H1 (cell line): Measurements from ENCODE around the gene ZFP1. TPM values are rescaled to one million over a fixed set of nuclear protein-coding genes. Genes with fewer than 3 reads are reported as not detected.
"Not testable (repeated sequence)": the region's sequence is repeated elsewhere in the genome, so short reads cannot be mapped to it uniquely, and the experiment has no call there.

ENCODE experiments used
- CTCF ChIA-PET: fragments of 300-600 bp; sonication (Branson Sonifier 250); formaldehyde crosslinking; loops from one replicate; lab custom pipeline; 2021; ENCODE audit not compliant: partially characterized antibody; lab: Charles Lee
- POLR2A ChIA-PET: fragments of 300-600 bp; sonication (Branson Sonifier 250); formaldehyde crosslinking; loops from one replicate; lab custom pipeline; 2021; ENCODE audit warnings: inconsistent platforms; ENCODE audit not compliant: partially characterized antibody; lab: Charles Lee
- DNase-seq, 2 experiments: peaks; one replicate each; pipeline versions ENCODE4 v3.0.0 to v3.0.0-alpha.2; 2010 to 2022; ENCODE audit warnings: low spot score in 2 of 2, low read depth in 1 of 2, mixed read lengths in 1 of 2
- FAIRE-seq: peaks from 2 replicates; lab custom pipeline; 2011; peaks lifted over from hg19 to GRCh38; lab: Jason Lieb, UNC
- H2AFZ ChIP-seq: 2 replicates; pipeline ENCODE4 v1.8.1; 2012; ENCODE audit warnings: low read length, inconsistent platforms
- H2AK5ac ChIP-seq: 2 replicates; pipeline ENCODE4 v1.6.1; 2013; ENCODE audit warnings: low read depth, low read length
- H2BK120ac ChIP-seq: replicated peaks from 2 replicates; pipeline ENCODE3; 2013; ENCODE audit warnings: low read depth, low read length, inconsistent platforms
- H2BK12ac ChIP-seq: 2 replicates; pipeline ENCODE4 v1.6.1; 2013; ENCODE audit warnings: low read depth, low read length
- H2BK15ac ChIP-seq: 2 replicates; pipeline ENCODE4 v1.6.1; 2013; ENCODE audit warnings: low read length
- H2BK20ac ChIP-seq: 2 replicates; pipeline ENCODE4 v1.6.1; 2013; ENCODE audit warnings: low read length
- H2BK5ac ChIP-seq: 2 replicates; pipeline ENCODE4 v1.6.1; 2013; ENCODE audit warnings: low read depth, low read length
- H3K14ac ChIP-seq: 2 replicates; pipeline ENCODE4 v1.6.1; 2013; ENCODE audit warnings: inconsistent platforms; ENCODE audit not compliant: insufficient read length
- H3K18ac ChIP-seq: 2 replicates; pipeline ENCODE4 v1.6.1; 2013; ENCODE audit warnings: low read length; ENCODE audit errors: extremely low read depth
- H3K23ac ChIP-seq: 2 replicates; pipeline ENCODE4 v1.6.1; 2013; ENCODE audit warnings: inconsistent platforms; ENCODE audit not compliant: insufficient read length
- H3K23me2 ChIP-seq: 2 replicates; pipeline ENCODE4 v1.6.1; 2013; ENCODE audit warnings: low read depth, low read length
- H3K27ac ChIP-seq: 2 replicates; pipeline ENCODE4 v1.6.1; 2011; ENCODE audit warnings: low read depth, low read length, inconsistent platforms
- H3K27me3 ChIP-seq, 4 experiments: replicated peaks in 1 of 4; 1 replicate in 1 of 4; 2 replicates in 3 of 4; pipeline versions ENCODE4 v1.6.1 to v1.8.1; 2011 to 2013; ENCODE audit warnings: low read length in 3 of 4, mild to moderate bottlenecking in 3 of 4, inconsistent platforms in 2 of 4, mixed read lengths in 2 of 4, moderate library complexity in 1 of 4; ENCODE audit not compliant: control insufficient read depth in 3 of 4, insufficient read depth in 3 of 4; ENCODE audit errors: extremely low read depth in 1 of 4
- H3K36me3 ChIP-seq, 4 experiments: 2 replicates each; pipeline versions ENCODE4 v1.6.1 to v1.8.1; 2011 to 2013; ENCODE audit warnings: mild to moderate bottlenecking in 4 of 4, low read length in 3 of 4, moderate library complexity in 2 of 4, control low read depth in 1 of 4, inconsistent platforms in 1 of 4; ENCODE audit not compliant: insufficient read depth in 4 of 4, control insufficient read depth in 2 of 4
- H3K4ac ChIP-seq: replicated peaks from 2 replicates; pipeline ENCODE3; 2013; ENCODE audit warnings: low read length, low read depth, mixed read lengths, inconsistent platforms; ENCODE audit not compliant: insufficient read length
- H3K4me1 ChIP-seq, 4 experiments: replicated peaks in 1 of 4; 1 replicate in 1 of 4; 2 replicates in 3 of 4; pipeline versions ENCODE4 v1.6.1 to v1.8.1; 2011 to 2013; ENCODE audit warnings: low read length in 3 of 4, inconsistent platforms in 2 of 4, mixed read lengths in 1 of 4; ENCODE audit not compliant: insufficient read depth in 4 of 4, control insufficient read depth in 3 of 4
- H3K4me2 ChIP-seq, 2 experiments: 2 replicates each; pipeline versions ENCODE4 v1.6.1 to v1.8.1; 2011 to 2013; ENCODE audit warnings: low read depth in 2 of 2, low read length in 2 of 2, control low read depth in 1 of 2, inconsistent platforms in 1 of 2, mild to moderate bottlenecking in 1 of 2; ENCODE audit not compliant: insufficient read depth in 1 of 2
- H3K4me3 ChIP-seq, 4 experiments: fragments of 200-600, 300-600 bp in 1 of 4; sonication (generic), shearing (Covaris generic), sonication (Bioruptor Twin) in 1 of 4; 2 replicates each; pipeline versions ENCODE4 v1.5.1 to v1.8.1; 2011 to 2016; ENCODE audit warnings: low read length in 4 of 4, low read depth in 3 of 4, control low read depth in 2 of 4, inconsistent platforms in 2 of 4, mild to moderate bottlenecking in 2 of 4, mixed read lengths in 1 of 4, moderate library complexity in 1 of 4; ENCODE audit not compliant: insufficient read depth in 2 of 4; ENCODE audit errors: extremely low read depth in 1 of 4
- H3K56ac ChIP-seq: replicated peaks from 2 replicates; pipeline ENCODE3; 2013; ENCODE audit warnings: low read depth, mild to moderate bottlenecking, mixed read lengths, low read length, inconsistent platforms; ENCODE audit not compliant: insufficient read length
- H3K79me1 ChIP-seq: 2 replicates; pipeline ENCODE4 v1.6.1; 2013; ENCODE audit warnings: low read depth, low read length, control low read depth
- H3K79me2 ChIP-seq, 2 experiments: 2 replicates each; pipeline versions ENCODE4 v1.6.1 to v1.8.1; 2012 to 2013; ENCODE audit warnings: low read length in 2 of 2, mild to moderate bottlenecking in 2 of 2, inconsistent platforms in 1 of 2; ENCODE audit not compliant: insufficient read depth in 2 of 2, control insufficient read depth in 1 of 2
- H3K9ac ChIP-seq, 4 experiments: replicated peaks in 1 of 4; 1 replicate in 1 of 4; 2 replicates in 3 of 4; pipeline versions ENCODE4 v1.6.1 to v1.8.1; 2011 to 2013; ENCODE audit warnings: low read depth in 3 of 4, low read length in 3 of 4, control low read depth in 2 of 4, mild to moderate bottlenecking in 2 of 4, moderate library complexity in 2 of 4, inconsistent platforms in 1 of 4; ENCODE audit errors: extremely low read depth in 1 of 4
- H3K9me3 ChIP-seq, 2 experiments: 2 replicates each; pipeline versions ENCODE4 v1.6.1 to v1.8.1; 2012 to 2013; ENCODE audit warnings: mild to moderate bottlenecking in 2 of 2, moderate library complexity in 2 of 2, control low read depth in 1 of 2, inconsistent platforms in 1 of 2, low read depth in 1 of 2, low read length in 1 of 2, mixed read lengths in 1 of 2; ENCODE audit not compliant: insufficient read depth in 2 of 2
- H4K20me1 ChIP-seq, 2 experiments: replicated peaks in 1 of 2; 2 replicates each; pipeline versions ENCODE3 to v1.8.1; 2011 to 2013; ENCODE audit warnings: inconsistent platforms in 2 of 2, low read length in 2 of 2, mild to moderate bottlenecking in 1 of 2; ENCODE audit not compliant: insufficient read depth in 2 of 2, control insufficient read depth in 1 of 2
- H4K5ac ChIP-seq: 2 replicates; pipeline ENCODE4 v1.6.1; 2013; ENCODE audit warnings: low read length, low read depth, mixed read lengths, inconsistent platforms; ENCODE audit not compliant: insufficient read length
- H4K8ac ChIP-seq: 2 replicates; pipeline ENCODE4 v1.8.0; 2013; ENCODE audit warnings: mild to moderate bottlenecking, moderate library complexity, low read length, inconsistent platforms; ENCODE audit not compliant: insufficient read depth; ENCODE audit errors: extremely low read depth
- H4K91ac ChIP-seq: replicated peaks from 2 replicates; pipeline ENCODE3; 2013; ENCODE audit warnings: low read length, mixed read lengths, inconsistent platforms; ENCODE audit not compliant: insufficient read length
- NANOG ChIP-seq: IDR thresholded peaks from 2 replicates; pipeline ENCODE4 v1.6.1; 2011; ENCODE audit warnings: low read length, low read depth, mild to moderate bottlenecking, inconsistent platforms; ENCODE audit not compliant: insufficient read depth, poor library complexity, severe bottlenecking
- SIRT6 ChIP-seq: IDR thresholded peaks from one replicate; pipeline ENCODE4 v1.7.1; 2012; ENCODE audit warnings: low read length, inconsistent platforms
- SP4 ChIP-seq: IDR thresholded peaks from 2 replicates; pipeline ENCODE4 v1.6.1; 2012; ENCODE audit warnings: low read length, inconsistent platforms
- SRF ChIP-seq: IDR thresholded peaks from 2 replicates; pipeline ENCODE4 v1.6.1; 2011; ENCODE audit warnings: mild to moderate bottlenecking, low read depth, low read length, moderate library complexity
- WGBS, 2 experiments: shearing (Covaris generic) in 1 of 2; methylation state at CpG; one replicate each; pipeline versions ENCODE4 v1.1.6 to v1.1.7; 2013 to 2015; ENCODE audit warnings: low lambda C conversion rate in 2 of 2, mixed read lengths in 2 of 2, inconsistent platforms in 1 of 2, low coverage in 1 of 2, missing lambda C conversion rate in 1 of 2; ENCODE audit not compliant: insufficient replicate concordance in 2 of 2, insufficient coverage in 1 of 2, insufficient read length in 1 of 2; ENCODE audit errors: extremely low coverage in 1 of 2, missing lambda C conversion rate in 1 of 2; 5-methylcytosine and 5-hydroxymethylcytosine counted together
- polyA plus RNA-seq, 7 experiments: library from polyadenylated mRNA; depleted of rRNA in 3 of 7; stranded (reverse) in 5 of 7; unstranded in 2 of 7; fragments of >200 nt in 5 of 7; fragments of 200-250 nt in 2 of 7; gene quantifications; 1 replicate in 5 of 7; 2 replicates in 1 of 7; 4 replicates in 1 of 7; pipeline versions ENCODE4 v1.2.1 to v1.2.3, GENCODE V29; 2011 to 2013; ENCODE audit warnings: missing spikeins in 2 of 7, mixed read lengths in 2 of 7
- total RNA-seq: library from RNA; stranded (reverse); fragmentation: NEBNext Ultra II Directional; extraction: Animal tissue kit (Norgen Biotek cat#: 25700); gene quantifications from 2 replicates; pipeline ENCODE4 v1.2.1, GENCODE V29; 2021

Gene ZFP1
- total and polyA plus RNA-seq, 2 of the 8 experiments (the other 6 are each of a cell fraction or from before 2014, with no cell fraction given): 4.0 to 11.2 TPM

GRCh38 chr16:75204410-75204758 lies 56.1 kb downstream of the ZFP1 start (continued):
- no peak for TF ChIP-seq NANOG
- TF ChIP-seq SP4: no peak
- TF ChIP-seq SRF: no peak
- no peak for TF ChIP-seq SIRT6

DNA sequence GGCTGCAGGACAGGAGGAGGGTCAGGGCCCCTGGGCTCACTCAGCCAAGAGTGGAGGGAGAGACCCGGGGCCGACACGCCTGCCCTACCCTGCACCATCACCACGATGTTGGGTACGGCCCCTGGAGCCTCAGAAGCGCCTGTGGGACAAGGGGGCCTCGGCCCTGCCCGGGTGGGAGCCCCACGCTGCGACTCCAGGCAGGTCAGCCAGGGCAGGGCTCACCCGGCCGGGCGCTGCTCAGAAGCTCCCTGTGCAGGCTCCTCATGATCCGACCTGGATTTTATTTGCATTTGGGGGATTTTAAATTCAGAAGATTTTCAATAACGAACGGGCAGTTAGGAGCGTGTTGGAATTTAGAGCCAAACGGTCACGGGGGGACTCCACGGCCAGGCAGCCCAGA lies 56.6 kb downstream of the ZFP1 start:
- not testable (repeated sequence) for H3K23me2 ChIP-seq, H3K9me3 ChIP-seq, FAIRE-seq, H2AK5ac ChIP-seq, H4K91ac ChIP-seq, DNase-seq, H3K27ac ChIP-seq, H2BK12ac ChIP-seq, H2AFZ ChIP-seq, H3K4me2 ChIP-seq, H4K5ac ChIP-seq, H3K4me3 ChIP-seq, H3K18ac ChIP-seq, H3K79me2 ChIP-seq, H2BK5ac ChIP-seq, H3K27me3 ChIP-seq, H3K56ac ChIP-seq, H3K14ac ChIP-seq, H2BK120ac ChIP-seq, H3K36me3 ChIP-seq, H3K79me1 ChIP-seq, H2BK15ac ChIP-seq, H3K9ac ChIP-seq, H2BK20ac ChIP-seq, H4K8ac ChIP-seq, H3K23ac ChIP-seq, H3K4me1 ChIP-seq, H3K4ac ChIP-seq, H4K20me1 ChIP-seq
- CTCF ChIA-PET: interaction anchor here (8.6 to 10.4 kb wide), 2 partner anchors 11 to 28 kb away, joined by 57 to 157 read pairs; partner anchors contain the start of gene CTRB1
- POLR2A ChIA-PET: interaction anchor here (1.1 to 2.1 kb wide), 2 partner anchors 17 to 137 kb away, joined by 3 to 9 read pairs; no protein-coding TSS in a partner anchor
- no CpG with 5 or more reads among the region's 20 CpGs for WGBS, 2 experiments
